HepG2 (cell line): ENCODE measurements around the gene MOG.

Experiments
- ARID4A ChIP-seq: sonication (generic); formaldehyde crosslinking; IDR thresholded peaks from 2 replicates; pipeline ENCODE4 v1.5.0; 2020; ENCODE audit warnings: mild to moderate bottlenecking, missing genetic modification reagents, borderline replicate concordance
- ATRX ChIP-seq: sonication (generic); formaldehyde crosslinking; IDR thresholded peaks from 2 replicates; pipeline ENCODE4 v1.4.0; 2020; ENCODE audit warnings: missing genetic modification reagents, borderline replicate concordance
- CREB1 ChIP-seq, 2 experiments: fragments of 450-650 bp in 1 of 2; IDR thresholded peaks; 2 replicates each; pipeline ENCODE4 v1.6.1; 2016 to 2017; ENCODE audit warnings: control low read depth in 1 of 2, mild to moderate bottlenecking in 1 of 2, missing compliant biosample characterization in 1 of 2, missing genetic modification characterization in 1 of 2
- EP300 ChIP-seq, 3 experiments: sonication (generic) in 1 of 3; formaldehyde crosslinking in 1 of 3; IDR thresholded peaks; 2 replicates each; pipeline versions ENCODE4 v1.5.1 to v1.6.1; 2011 to 2020; ENCODE audit warnings: low read depth in 2 of 3, low read length in 2 of 3, borderline replicate concordance in 1 of 3, improper control_type of control experiment in 1 of 3, mild to moderate bottlenecking in 1 of 3, missing genetic modification reagents in 1 of 3, moderate library complexity in 1 of 3
- RBFOX2 ChIP-seq: fragments of 200-400 bp; formaldehyde crosslinking; IDR thresholded peaks from 2 replicates; pipeline ENCODE4 v1.6.1; 2017; ENCODE audit warnings: low read depth, mild to moderate bottlenecking, low read length
- TBP ChIP-seq: sonication (generic); formaldehyde crosslinking; IDR thresholded peaks from 2 replicates; pipeline ENCODE4 v1.5.0; 2020; ENCODE audit warnings: missing genetic modification reagents
- TCF7 ChIP-seq: sonication (generic); IDR thresholded peaks from 2 replicates; pipeline ENCODE4 v1.6.1; 2016; ENCODE audit warnings: antibody characterized with exemption, low read depth
- ZBTB4 ChIP-seq: sonication (generic); formaldehyde crosslinking; IDR thresholded peaks from 2 replicates; pipeline ENCODE4 v1.4.0; 2020; ENCODE audit warnings: missing genetic modification reagents, mild to moderate bottlenecking, borderline replicate concordance
- ZNF282 ChIP-seq: fragments of 450-650 bp; IDR thresholded peaks from 2 replicates; pipeline ENCODE4 v1.6.1; 2018; ENCODE audit not compliant: partially characterized antibody
- TF ChIP-seq, protein P1 (sequence below): sonication (generic); formaldehyde crosslinking; IDR thresholded peaks from 2 replicates; pipeline ENCODE4 v1.5.0; 2020; ENCODE audit warnings: mild to moderate bottlenecking, missing genetic modification reagents, moderate library complexity
- TF ChIP-seq, protein P2 (sequence below), 2 experiments: IDR thresholded peaks; 2 replicates each; pipeline ENCODE4 v1.6.1; 2011 to 2012; ENCODE audit warnings: low read length in 2 of 2, borderline replicate concordance in 1 of 2, low read depth in 1 of 2, mild to moderate bottlenecking in 1 of 2, moderate library complexity in 1 of 2

GRCh38 chr6:29702519-29703103 lies 45.7 kb downstream of the MOG start:
- no peak for TF ChIP-seq ZBTB4 (CRISPR knock-in tag)
- no peak for TF ChIP-seq TCF7
- TF ChIP-seq, protein P1, sequence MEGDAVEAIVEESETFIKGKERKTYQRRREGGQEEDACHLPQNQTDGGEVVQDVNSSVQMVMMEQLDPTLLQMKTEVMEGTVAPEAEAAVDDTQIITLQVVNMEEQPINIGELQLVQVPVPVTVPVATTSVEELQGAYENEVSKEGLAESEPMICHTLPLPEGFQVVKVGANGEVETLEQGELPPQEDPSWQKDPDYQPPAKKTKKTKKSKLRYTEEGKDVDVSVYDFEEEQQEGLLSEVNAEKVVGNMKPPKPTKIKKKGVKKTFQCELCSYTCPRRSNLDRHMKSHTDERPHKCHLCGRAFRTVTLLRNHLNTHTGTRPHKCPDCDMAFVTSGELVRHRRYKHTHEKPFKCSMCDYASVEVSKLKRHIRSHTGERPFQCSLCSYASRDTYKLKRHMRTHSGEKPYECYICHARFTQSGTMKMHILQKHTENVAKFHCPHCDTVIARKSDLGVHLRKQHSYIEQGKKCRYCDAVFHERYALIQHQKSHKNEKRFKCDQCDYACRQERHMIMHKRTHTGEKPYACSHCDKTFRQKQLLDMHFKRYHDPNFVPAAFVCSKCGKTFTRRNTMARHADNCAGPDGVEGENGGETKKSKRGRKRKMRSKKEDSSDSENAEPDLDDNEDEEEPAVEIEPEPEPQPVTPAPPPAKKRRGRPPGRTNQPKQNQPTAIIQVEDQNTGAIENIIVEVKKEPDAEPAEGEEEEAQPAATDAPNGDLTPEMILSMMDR = peak; percentile 77
- no peak for TF ChIP-seq RBFOX2
- TF ChIP-seq ZNF282 = no peak
- TF ChIP-seq TBP (CRISPR knock-in tag) = no peak
- TF ChIP-seq, protein P2, sequence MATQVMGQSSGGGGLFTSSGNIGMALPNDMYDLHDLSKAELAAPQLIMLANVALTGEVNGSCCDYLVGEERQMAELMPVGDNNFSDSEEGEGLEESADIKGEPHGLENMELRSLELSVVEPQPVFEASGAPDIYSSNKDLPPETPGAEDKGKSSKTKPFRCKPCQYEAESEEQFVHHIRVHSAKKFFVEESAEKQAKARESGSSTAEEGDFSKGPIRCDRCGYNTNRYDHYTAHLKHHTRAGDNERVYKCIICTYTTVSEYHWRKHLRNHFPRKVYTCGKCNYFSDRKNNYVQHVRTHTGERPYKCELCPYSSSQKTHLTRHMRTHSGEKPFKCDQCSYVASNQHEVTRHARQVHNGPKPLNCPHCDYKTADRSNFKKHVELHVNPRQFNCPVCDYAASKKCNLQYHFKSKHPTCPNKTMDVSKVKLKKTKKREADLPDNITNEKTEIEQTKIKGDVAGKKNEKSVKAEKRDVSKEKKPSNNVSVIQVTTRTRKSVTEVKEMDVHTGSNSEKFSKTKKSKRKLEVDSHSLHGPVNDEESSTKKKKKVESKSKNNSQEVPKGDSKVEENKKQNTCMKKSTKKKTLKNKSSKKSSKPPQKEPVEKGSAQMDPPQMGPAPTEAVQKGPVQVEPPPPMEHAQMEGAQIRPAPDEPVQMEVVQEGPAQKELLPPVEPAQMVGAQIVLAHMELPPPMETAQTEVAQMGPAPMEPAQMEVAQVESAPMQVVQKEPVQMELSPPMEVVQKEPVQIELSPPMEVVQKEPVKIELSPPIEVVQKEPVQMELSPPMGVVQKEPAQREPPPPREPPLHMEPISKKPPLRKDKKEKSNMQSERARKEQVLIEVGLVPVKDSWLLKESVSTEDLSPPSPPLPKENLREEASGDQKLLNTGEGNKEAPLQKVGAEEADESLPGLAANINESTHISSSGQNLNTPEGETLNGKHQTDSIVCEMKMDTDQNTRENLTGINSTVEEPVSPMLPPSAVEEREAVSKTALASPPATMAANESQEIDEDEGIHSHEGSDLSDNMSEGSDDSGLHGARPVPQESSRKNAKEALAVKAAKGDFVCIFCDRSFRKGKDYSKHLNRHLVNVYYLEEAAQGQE (IDR thresholded peaks at IDR 0.05; ENCODE audit: borderline replicate concordance in 1 of 2, low read depth in 1 of 2, low read length in 2 of 2) = no peak
- TF ChIP-seq ARID4A = no peak
- TF ChIP-seq EP300 (IDR thresholded peaks at IDR 0.05; ENCODE audit: low read depth in 2 of 2, low read length in 2 of 2) = no peak
- no peak for TF ChIP-seq EP300 (CRISPR knock-in tag; IDR thresholded peaks at IDR 0.05; ENCODE audit: borderline replicate concordance)
- TF ChIP-seq CREB1 (IDR thresholded peaks at IDR 0.05) = no peak
- no peak for TF ChIP-seq CREB1 (CRISPR knock-in tag; IDR thresholded peaks at IDR 0.05)
- TF ChIP-seq ATRX (CRISPR knock-in tag) = no peak
